GM12878 (cell line): Measurements from ENCODE around the gene HDDC3. TPM values are rescaled to one million over a fixed set of nuclear protein-coding genes. Genes with fewer than 3 reads are reported as not detected.

Experiments
- ATAC-seq: fragments of 200-7000 bp; cut with Tn5 transposase; 3 replicates; pipeline ENCODE4 v1.9.1; 2020; ENCODE audit warnings: mild to moderate bottlenecking, moderate library complexity
- BruUV-seq: library from RNA; stranded (reverse); fragments of 400-500 nt; replicated peaks from 2 replicates; lab custom pipeline; 2021; lab: Mats Ljungman, UMichigan
- CTCF ChIA-PET: fragments of 300-600 bp; sonication (Branson Sonifier 250); formaldehyde crosslinking; extraction: SDS; loops from one replicate; lab custom pipeline; 2021; ENCODE audit warnings: inconsistent platforms; lab: Yijun Ruan, JAX
- POLR2A ChIA-PET: fragments of 350-600 bp; formaldehyde crosslinking; extraction: SDS; loops from one replicate; lab custom pipeline; 2021; ENCODE audit warnings: inconsistent platforms; lab: Charles Lee
- RAD21 ChIA-PET: fragments of 300-600 bp; sonication (Branson Sonifier 250); formaldehyde crosslinking; loops from one replicate; lab custom pipeline; 2023; ENCODE audit warnings: antibody characterized with exemption; ENCODE audit not compliant: unreplicated experiment; lab: Charles Lee
- SMC1A ChIA-PET: fragments of 300-600 bp; sonication (Branson Sonifier 250); formaldehyde crosslinking; loops from one replicate; lab custom pipeline; 2023; ENCODE audit not compliant: unreplicated experiment, uncharacterized antibody; lab: Charles Lee
- DNase-seq: peaks from one replicate; pipeline ENCODE4 v3.0.0-alpha.2; 2011; ENCODE audit warnings: low read depth, low spot score
- FAIRE-seq: peaks from 3 replicates; lab custom pipeline; 2011; peaks lifted over from hg19 to GRCh38; lab: Jason Lieb, UNC
- H2AFZ ChIP-seq: 2 replicates; pipeline ENCODE4 v1.6.0; 2011; ENCODE audit warnings: low read depth, low read length, control low read depth; ENCODE audit not compliant: control insufficient read depth
- H3K27ac ChIP-seq: 2 replicates; pipeline ENCODE4 v1.5.1; 2011; ENCODE audit warnings: control low read depth; ENCODE audit not compliant: control insufficient read depth, insufficient read depth
- H3K27me3 ChIP-seq, 2 experiments: replicated peaks in 1 of 2; 2 replicates each; pipeline versions ENCODE4 v1.6.0 to v1.6.1; 2011; ENCODE audit warnings: low read length in 1 of 2; ENCODE audit not compliant: control insufficient read depth in 2 of 2, insufficient read depth in 2 of 2
- H3K36me3 ChIP-seq, 2 experiments: 2 replicates each; pipeline ENCODE4 v1.5.1; 2011; ENCODE audit warnings: low read length in 1 of 2; ENCODE audit not compliant: control insufficient read depth in 2 of 2, insufficient read depth in 2 of 2
- H3K4me1 ChIP-seq: 2 replicates; pipeline ENCODE4 v1.6.1; 2011; ENCODE audit warnings: mild to moderate bottlenecking, low read length, moderate library complexity, mixed read lengths; ENCODE audit not compliant: control insufficient read depth, insufficient read depth
- H3K4me2 ChIP-seq: 2 replicates; pipeline ENCODE4 v1.6.0; 2011; ENCODE audit warnings: control low read depth; ENCODE audit not compliant: control insufficient read depth, insufficient read depth
- H3K4me3 ChIP-seq: fragments of 200-600 bp; sonication (generic); 2 replicates; pipeline ENCODE4 v1.5.1; 2016
- H3K79me2 ChIP-seq: 2 replicates; pipeline ENCODE4 v1.6.0; 2011; ENCODE audit warnings: low read length; ENCODE audit not compliant: control insufficient read depth, insufficient read depth
- H3K9ac ChIP-seq: 2 replicates; pipeline ENCODE4 v1.8.0; 2011; ENCODE audit warnings: low read length, control low read depth, mixed read lengths; ENCODE audit not compliant: control insufficient read depth, insufficient read depth
- H3K9me3 ChIP-seq: replicated peaks from 3 replicates; pipeline ENCODE4 v1.5.1; 2011; ENCODE audit warnings: mild to moderate bottlenecking, low read length; ENCODE audit not compliant: control insufficient read depth, insufficient read depth
- H4K20me1 ChIP-seq: 2 replicates; pipeline ENCODE4 v1.6.0; 2011; ENCODE audit not compliant: control insufficient read depth, insufficient read depth
- CEBPZ ChIP-seq: fragments of 150-350 bp; IDR thresholded peaks from 2 replicates; pipeline ENCODE4 v1.6.1; 2016; ENCODE audit warnings: low read depth, low read length
- CREM ChIP-seq: IDR thresholded peaks from 2 replicates; pipeline ENCODE4 v1.6.1; 2014; ENCODE audit warnings: antibody characterized with exemption, low read depth
- E4F1 ChIP-seq: fragments of 450-650 bp; IDR thresholded peaks from 2 replicates; pipeline ENCODE4 v1.6.1; 2018; ENCODE audit warnings: borderline replicate concordance, mild to moderate bottlenecking; ENCODE audit not compliant: partially characterized antibody
- PML ChIP-seq: IDR thresholded peaks from 2 replicates; pipeline ENCODE4 v1.6.1; 2012; ENCODE audit warnings: low read length, inconsistent platforms
- REST ChIP-seq: IDR thresholded peaks from 2 replicates; pipeline ENCODE4 v1.6.1; 2012; ENCODE audit warnings: mild to moderate bottlenecking, low read depth, low read length
- ZBTB40 ChIP-seq: fragments of 450-650 bp; IDR thresholded peaks from 2 replicates; pipeline ENCODE4 v1.6.1; 2016; ENCODE audit warnings: mild to moderate bottlenecking, moderate library complexity, borderline replicate concordance
- WGBS: methylation state at CpG from one replicate; pipeline ENCODE4 v1.1.6; 2016; ENCODE audit warnings: low lambda C conversion rate; ENCODE audit not compliant: insufficient replicate concordance, insufficient coverage; ENCODE audit errors: missing lambda C conversion rate; 5-methylcytosine and 5-hydroxymethylcytosine counted together
- in situ Hi-C: fragments of 300-500 bp; cut with MboI; formaldehyde crosslinking; loops from 9 replicates; pipeline ENCODE4 v1.14.3; 2018; ENCODE audit warnings: mixed read lengths
- intact Hi-C: fragments of 100-400 bp; cut with micrococcal nuclease; formaldehyde crosslinking; loops from one replicate; pipeline ENCODE4 v1.14.2; 2022; ENCODE audit not compliant: unreplicated experiment
- polyA plus RNA-seq, 11 experiments: library from polyadenylated mRNA; depleted of rRNA in 4 of 11; unstranded in 6 of 11; stranded (reverse) in 5 of 11; fragments of >200 nt; fragmentation: Nextera tagmentation in 4 of 11; fragmentation: Illumina TruSeq in 1 of 11; extraction: Ambion mirVana in 4 of 11; extraction: Trizol in 1 of 11; gene quantifications; 1 replicate in 1 of 11; 2 replicates in 10 of 11; pipeline versions ENCODE4 v1.2.1 to v1.2.3, GENCODE V29; 2011 to 2016; ENCODE audit warnings: inconsistent platforms in 2 of 11, missing spikeins in 2 of 11, low read depth in 1 of 11
- total RNA-seq, 4 experiments: library from RNA; depleted of rRNA in 3 of 4; stranded (reverse); fragments of >200 nt in 3 of 4; fragmentation: Illumina TruSeq in 1 of 4; extraction: Trizol in 1 of 4; gene quantifications; 2 replicates each; pipeline versions ENCODE4 v1.2.1 to v1.2.3, GENCODE V29; 2013 to 2021

Gene HDDC3
- total and polyA plus RNA-seq, 10 of the 15 experiments (the other 5 are each of a cell fraction or from before 2014, with no cell fraction given), result 5.6 to 39.5 (median 23.0) TPM

GRCh38 chr15:90907838-90908507 lies 24.4 kb downstream of the HDDC3 start (continued):
- no peak for TF ChIP-seq E4F1
- no peak for TF ChIP-seq REST
- TF ChIP-seq CREM, result no peak

- Histone ChIP-seq H3K9ac (no peak overlapping the region), H3K36me3 (peaks cover 18 to 44% of the 10 kb centered on the region in 2 experiments), H2AFZ (no peak overlapping the region), H3K9me3 (no peaks in the 10 kb centered on the region), H3K4me3 (no peak overlapping the region), H3K79me2 (peaks cover 17% of the 10 kb centered on the region), H3K27ac (no peak overlapping the region), H3K4me2 (no peak overlapping the region), H3K27me3 (no peaks in the 10 kb centered on the region), H3K4me1 (peaks cover 4% of the 10 kb centered on the region), H4K20me1 (no peaks in the 10 kb centered on the region; the same call in 1 of the 2 replicates)
- ATAC-seq (no peak), FAIRE-seq (no peak), DNase-seq (no peak)
- intact Hi-C loops (no loop called here), in situ Hi-C loops (no loop called here)
- RAD21 ChIA-PET, result interaction anchor here (9.2 kb wide), 1 partner anchor 25 kb away, joined by 193 read pairs; the partner anchor contains the start of genes HDDC3 and UNC45A
- whole genome bisulfite sequencing, result 93% methylated on average over 15 of the region's 15 CpGs
- POLR2A ChIA-PET, result interaction anchor here (0.6 kb wide), 1 partner anchor 374 kb away, joined by 7 read pairs; no protein-coding TSS in a partner anchor
- BruUV-seq, result no TSS peak
- CTCF ChIA-PET, result interaction anchor here (15.1 kb wide), 1 partner anchor 22 kb away, joined by 480 read pairs; the partner anchor contains the start of genes HDDC3 and UNC45A
- SMC1A ChIA-PET, result no interaction called here
- TF ChIP-seq CEBPZ, result no peak
- no peak for TF ChIP-seq PML
- no peak for TF ChIP-seq ZBTB40
Observed at GRCh38 chr15:90907051-90907660, 25.2 kb downstream of the HDDC3 start.
